A204.1 (cell line): Measurements from ENCODE around the gene COMP.
"Not testable (repeated sequence)": the region's sequence is repeated elsewhere in the genome, so short reads cannot be mapped to it uniquely, and the experiment has no call there.

Experiments
- FAIRE-seq: peaks from 2 replicates; lab custom pipeline; 2012; peaks lifted over from hg19 to GRCh38; lab: Jason Lieb, UNC

The COMP gene

DNA sequence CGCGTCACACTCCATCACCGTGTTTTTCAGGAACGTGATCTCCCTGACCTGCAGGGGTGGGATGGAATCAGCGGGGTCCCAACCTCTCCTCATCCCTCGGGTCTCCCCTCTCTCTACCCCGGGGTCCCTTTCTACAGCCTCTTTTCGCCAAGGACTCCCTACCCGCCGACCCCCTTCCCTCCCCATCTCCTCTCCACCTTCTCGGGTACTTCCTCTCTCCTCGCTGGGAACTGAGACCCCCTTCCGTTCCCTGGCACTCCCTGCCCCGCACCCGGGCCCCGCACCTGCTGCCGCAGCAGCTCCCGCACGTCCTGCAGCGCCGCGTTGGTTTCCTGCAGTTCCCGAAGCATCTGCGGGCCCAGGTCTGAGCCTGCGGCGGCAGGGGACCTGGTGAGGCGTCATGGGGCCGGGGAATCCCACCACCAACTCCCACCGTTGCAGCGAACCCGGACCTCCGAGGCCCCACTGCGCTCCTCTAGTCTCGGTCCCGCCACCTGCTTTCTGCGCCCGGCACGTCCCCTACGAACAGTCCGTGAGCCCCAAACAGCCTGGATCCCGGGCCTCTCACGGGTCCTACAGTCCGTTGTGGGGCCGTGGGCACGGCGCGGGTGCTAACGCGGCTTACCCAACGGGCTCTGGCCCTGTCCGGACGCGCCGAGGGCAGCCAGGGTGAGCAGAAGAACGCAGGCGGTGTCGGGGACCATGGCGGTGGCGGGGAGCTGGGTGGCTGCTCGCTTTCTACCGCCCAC, at the start of gene COMP:
TSS of gene COMP (minus strand) at position 740 of the 749 bp plus-strand sequence. CDS start at position 704, 36 bp downstream.
- no peak for FAIRE-seq

DNA sequence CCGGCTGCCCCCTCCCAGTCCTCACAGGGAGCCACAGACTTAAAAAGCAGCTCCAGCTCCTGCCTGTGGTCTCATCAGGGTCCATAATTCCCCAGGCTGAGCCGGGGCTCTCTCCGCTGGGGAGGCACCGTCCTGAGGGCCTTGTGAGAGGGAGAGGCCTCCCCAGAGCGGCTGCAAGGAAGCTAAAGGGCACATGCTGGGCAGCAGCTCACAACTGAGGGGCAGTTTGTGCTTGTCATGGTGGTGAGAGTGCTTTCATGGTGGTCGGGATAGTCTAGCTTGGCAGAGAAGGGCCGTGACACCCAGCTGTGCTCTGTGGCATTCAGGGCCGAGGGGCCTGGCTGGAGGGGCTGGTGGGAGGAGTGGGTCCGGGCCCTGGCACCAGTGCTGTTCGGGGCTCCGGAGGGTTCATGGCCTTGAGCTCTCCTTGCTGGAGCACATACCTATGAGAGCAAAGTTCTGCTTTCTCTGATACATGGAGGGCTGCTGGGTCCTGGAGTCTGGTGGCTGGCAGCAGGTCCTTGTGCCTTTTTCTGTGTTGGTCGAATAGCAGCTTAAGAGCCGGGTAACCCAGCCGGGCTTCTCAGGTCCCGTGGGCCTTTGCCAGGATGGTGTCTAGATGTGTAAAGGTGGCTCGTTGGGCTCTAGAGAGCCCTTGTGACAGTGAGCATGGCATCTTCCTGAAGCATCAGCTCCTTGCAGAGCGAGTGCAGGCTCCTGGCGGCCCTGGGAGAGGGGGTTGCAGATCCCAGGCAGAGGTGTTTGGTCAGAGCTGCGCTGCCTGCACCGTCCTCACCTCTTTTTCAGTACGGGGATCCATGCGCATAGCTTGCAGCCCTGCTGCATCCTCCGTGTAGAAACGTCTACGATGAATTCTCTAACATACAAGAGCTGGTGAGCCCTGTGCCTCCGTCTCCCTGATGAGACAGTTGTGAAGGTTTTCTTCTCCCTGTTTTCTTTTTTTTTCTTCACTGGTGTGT, 49.5 kb upstream of the COMP start:
- FAIRE-seq, result no peak

DNA sequence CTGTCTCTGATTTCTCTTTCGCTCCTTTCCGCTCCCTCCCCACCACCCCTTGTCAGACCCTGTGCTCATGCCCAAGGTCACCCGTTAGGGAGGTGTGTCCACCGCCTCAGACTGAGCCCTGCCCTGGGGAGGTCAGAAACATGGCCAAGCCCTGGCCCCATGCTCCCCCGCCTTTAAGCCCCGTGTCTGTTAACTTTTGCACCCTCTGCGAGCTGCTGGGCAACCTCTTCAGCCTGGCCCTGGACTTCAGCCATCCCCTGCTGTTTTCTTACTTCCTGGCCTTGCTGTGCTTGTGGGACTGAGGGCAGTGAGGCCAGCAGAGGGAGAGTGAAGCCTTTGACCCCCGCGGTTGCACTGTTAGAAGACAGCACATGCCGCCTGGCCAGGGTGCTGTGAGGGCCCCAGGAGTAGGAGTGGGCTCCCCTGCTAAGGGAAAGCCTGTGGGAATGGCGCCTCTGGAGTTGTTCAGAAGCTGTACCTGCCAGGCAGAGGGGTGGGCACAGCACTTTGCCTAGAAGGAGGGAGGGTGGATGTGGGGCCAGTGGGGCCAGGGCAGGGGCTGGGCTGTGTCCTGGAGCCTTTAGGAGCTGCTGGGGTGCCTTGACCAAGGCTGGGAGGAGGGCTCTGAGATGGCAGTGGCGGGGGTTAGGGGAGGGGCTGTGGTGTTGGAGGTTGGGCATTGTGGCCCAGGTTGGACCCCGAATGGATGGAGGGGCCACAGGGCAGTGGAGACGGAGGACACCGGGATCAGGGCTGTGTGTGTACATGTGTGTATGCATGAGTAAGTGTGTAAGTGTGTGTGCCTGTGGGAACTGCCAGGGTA, 48.6 kb upstream of the COMP start:
- FAIRE-seq, result no peak

GRCh38 chr19:18834644-18834984, 43.5 kb upstream of the COMP start:
- FAIRE-seq, result no peak

GRCh38 chr19:18833849-18834643, 42.9 kb upstream of the COMP start:
- FAIRE-seq, result no peak

DNA sequence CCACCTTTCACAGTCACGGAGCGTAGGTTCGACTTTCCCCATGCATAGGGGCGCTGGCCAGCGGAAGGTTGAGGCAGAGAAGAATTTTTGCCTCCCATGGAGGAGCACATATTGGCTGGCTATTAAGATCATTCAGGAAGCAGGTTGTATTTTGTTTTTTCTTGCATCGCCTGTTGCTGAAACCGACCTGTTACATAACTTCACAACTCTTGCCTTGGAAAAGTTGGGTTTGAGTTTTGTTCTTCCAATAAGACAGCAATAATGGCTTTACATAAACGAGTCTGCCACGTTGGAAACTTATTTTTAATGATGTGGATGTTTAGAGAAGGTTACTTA, 42.0 kb upstream of the COMP start:
- no peak for FAIRE-seq

- FAIRE-seq, result no peak
Observed at GRCh38 chr19:18832306-18833140, 41.4 kb upstream of the COMP start.

DNA sequence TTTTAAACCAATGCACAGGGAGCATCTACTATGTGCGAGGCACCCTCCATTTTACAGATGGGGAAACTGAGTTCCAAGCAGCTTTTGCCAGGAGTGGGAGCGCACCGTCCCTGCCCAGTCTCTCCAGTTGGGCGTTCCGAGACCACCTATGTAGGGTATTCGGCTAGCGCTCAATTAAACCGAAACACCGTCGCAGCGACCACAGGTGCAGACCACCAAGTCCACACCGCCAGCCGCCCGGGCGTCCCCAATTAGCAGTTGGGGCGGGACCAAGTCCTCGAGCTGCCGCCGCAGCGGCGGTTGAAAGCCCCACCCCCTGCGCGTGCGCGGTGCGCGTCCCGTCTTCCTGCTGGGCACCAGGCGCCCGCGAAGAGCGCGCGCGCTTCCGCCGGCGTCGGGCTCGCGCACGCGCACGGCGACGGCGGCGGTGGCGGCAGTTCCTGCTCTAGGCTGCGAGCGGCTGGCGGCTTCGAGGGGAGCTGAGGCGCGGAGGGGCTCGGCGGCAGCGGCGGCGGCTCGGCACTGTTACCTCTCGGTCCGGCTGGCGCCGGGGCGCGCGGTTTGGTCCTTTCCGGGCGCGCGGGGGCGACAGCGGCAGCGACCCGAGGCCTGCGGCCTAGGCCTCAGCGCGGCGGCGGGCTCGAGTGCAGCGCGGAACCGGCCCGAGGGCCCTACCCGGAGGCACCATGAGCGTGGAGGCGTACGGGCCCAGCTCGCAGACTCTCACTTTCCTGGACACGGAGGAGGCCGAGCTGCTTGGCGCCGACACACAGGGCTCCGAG, 40.6 kb upstream of the COMP start, which contains the start of gene UPF1:
TSS of gene UPF1 (plus strand) at position 436 of the 782 bp plus-strand sequence. CDS start at position 687, 251 bp downstream.
- FAIRE-seq, result no peak

- FAIRE-seq, result no peak
Observed at GRCh38 chr19:18830488-18830887, 39.4 kb upstream of the COMP start.

DNA sequence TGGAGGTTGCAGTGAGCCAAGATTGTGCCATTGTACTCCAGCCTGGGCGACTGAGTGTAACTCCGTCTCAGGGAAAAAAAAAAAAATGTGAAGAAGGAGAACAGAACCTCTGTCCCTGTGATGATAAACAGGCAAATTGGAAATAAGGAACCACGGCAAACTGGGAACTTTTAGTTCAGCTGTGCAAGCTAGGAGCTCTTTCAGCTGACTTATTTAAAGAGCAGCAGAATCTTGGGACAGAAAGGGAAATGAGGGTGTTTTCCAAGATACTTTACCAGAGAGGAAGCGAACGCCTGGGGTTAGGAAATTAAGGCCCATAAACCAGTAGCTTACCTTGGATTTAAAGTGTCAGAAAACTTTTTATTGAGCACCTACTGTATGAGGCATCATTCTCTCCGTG, 37.7 kb upstream of the COMP start:
- no peak for FAIRE-seq

- FAIRE-seq, result no peak
Observed at GRCh38 chr19:18817574-18817973, 26.5 kb upstream of the COMP start.

DNA sequence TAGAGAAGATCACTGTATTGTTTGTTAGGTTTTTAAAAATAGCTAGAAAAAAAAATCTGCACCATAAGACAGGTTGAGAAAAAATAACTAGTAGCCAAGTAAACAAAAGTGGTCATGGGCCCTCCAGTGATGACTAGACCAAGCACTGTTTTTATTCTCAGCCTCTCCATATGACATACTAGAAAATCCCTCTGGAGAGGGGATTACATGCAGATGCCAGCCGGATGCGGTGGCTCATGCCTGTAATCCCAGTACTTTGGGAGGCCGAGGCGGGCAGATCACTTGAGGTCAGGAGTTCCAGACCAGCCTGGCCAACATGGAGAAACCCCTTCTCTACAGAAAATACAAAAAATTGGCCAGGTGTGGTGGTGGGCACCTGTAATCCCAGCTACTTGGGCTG, 25.5 kb upstream of the COMP start:
- FAIRE-seq, result not testable (repeated sequence)

- no peak for FAIRE-seq
Observed at GRCh38 chr19:18815673-18816072, 24.6 kb upstream of the COMP start.

- FAIRE-seq, result no peak
Observed at GRCh38 chr19:18814063-18814462, 23.0 kb upstream of the COMP start.

DNA sequence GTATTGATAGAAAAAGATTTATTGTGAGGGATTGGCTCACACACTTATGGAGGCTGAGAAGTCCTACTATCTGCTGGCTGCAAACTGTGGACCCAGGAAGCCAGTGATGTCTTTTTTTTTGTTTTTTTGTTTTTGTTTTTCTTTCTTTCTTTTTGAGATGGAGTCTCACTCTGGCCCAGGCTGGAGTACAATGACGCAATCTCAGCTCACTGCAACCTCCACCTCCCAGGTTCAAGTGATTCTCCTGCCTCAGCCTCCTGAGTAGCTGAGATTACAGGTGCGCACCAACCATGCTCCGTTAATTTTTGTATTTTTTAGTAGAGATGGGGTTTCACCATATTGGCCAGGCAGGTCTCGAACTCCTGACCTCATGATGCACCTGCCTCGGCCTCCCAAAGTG, 20.5 kb upstream of the COMP start:
- not testable (repeated sequence) for FAIRE-seq

- FAIRE-seq, result no peak
Observed at GRCh38 chr19:18809149-18809868, 18.2 kb upstream of the COMP start.

- FAIRE-seq, result no peak
Observed at GRCh38 chr19:18807861-18808331, 16.8 kb upstream of the COMP start.

GRCh38 chr19:18804643-18805042, 13.5 kb upstream of the COMP start:
- FAIRE-seq, result no peak

DNA sequence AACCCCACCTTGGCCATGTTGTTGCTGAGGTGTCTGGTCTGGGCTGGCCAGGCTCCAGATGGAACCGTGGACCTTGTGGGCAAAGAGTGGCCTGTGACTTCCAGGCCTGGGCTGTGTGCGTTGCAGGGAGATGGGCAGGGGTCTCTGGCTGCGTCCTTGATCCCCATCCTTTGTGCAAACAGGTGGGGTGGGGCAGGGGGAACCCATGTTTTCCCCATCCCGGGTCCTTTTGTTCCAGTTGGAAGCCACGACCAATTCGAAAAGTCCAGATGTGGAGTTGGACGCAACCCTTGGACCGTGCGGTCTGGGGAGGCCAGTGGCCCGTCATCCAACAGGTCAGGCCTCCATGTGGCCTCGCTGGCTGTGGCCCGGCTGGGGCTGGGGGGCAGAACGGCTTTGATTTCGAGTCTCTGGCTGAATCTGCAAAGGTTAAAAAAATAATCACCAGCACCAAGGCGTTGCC, 13.1 kb upstream of the COMP start:
- FAIRE-seq, result no peak
